Endothelial cell of hepatic sinusoid (primary cell): Measurements from ENCODE around the gene GPR61.

ENCODE experiments used
- in situ Hi-C: cut with HindIII; loops from 2 replicates; pipeline ENCODE4 v1.10.0; 2017; ENCODE audit warnings: low sequenced_read_pairs

Gene GPR61

DNA sequence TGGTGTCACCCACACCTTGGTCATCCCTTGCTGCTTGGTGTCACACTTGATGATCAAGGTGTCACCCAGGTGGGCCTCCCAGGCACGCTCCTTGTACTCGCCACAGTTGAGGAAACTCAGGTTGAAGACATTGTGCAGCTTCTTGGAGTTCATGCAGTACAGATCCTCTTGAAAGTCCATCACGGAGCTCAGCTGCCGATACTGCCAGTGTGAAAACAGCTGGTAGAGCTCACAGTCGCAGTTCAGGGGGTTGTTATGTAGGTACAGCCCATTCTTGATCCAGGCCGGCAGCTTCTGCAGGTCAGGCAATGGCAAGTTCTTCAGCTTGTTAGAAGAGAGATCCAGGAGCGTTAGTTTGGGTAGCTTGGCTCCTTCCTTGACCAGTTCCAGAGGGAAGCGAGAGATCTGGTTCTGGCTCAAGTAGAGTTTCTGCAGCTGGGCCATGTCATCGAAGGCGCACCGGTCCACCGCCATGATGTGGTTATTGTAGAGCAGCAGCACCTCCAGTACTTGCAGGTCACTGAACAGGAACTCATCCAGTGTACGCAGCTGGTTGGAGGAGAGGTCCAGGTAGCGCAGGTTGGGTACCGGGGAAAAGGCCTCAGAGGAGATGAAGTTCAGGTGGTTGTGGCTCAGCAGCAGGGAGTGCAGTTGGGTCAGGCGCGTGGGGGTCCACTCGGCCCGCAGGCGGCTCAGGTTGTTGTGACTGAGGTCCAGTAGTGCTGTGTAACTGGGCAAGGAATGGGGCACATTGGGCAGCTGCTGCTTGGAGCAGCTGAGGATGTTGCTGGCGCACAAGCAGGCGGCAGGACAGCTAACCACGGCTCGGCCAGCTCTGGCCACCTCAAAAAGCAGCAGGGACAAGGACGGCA, 31.4 kb upstream of the GPR61 start:
- in situ Hi-C loops = no loop called here

DNA sequence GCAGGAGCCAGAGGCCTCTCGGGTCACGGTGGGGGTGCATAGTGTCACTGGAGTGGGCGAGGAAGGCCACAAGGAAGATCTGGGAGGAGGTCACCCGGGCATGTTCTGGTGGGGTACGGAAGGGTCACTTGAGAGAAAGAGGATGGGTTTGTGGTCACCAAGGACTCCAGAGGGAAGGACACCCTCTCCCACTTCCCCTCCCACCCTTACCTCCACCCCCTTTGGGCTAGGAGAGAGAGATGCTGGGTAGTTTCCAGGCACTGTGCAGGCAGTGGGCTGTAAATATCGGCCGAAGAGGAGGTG, 30.8 kb upstream of the GPR61 start:
- in situ Hi-C loops = no loop called here

DNA sequence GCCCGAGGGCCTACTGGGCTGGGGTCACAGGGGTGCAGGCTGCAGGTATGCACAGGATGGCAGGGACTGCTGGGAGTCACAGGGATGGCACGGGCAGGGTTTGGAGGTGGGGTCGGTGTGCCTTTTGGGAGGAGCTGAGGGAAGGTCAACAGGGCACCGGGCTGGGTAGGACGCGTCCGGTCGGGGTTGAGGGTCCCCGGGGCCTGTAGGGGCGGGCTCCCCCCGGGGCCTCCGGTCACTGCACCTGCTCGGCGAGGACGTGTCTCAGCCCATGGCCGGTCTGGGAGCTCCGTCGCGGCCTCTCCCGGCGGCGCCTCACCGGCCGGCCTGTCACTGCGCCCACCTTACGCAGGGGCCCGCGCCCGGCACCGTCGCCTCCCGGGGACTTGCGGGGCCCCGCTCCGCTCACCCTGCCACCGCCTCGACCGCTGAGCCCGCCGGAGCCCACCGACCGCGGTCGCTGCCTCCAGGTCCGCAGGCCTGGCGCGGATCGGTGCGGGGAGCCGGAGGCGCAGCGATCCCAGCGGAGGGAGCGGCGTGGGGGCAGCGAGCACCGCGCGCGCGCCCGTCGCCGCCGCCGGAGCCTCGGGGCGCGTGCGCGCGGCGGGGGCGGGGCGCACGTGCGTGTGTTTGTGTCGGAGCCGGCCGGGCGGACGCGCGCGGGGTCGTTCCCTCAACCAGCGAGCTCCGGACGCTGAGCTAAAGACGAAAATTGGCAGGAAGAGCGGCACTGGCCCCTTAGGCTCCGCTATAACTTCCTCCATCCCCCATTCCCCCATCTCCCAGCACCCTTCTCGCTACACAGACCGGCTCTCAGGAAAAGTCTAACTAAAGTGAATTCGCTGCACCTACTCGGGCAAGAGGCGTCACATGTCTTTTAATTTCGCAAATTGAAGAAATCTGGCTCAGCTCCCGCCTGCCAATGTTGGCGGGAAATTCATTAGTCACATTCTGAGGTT, 30.2 kb upstream of the GPR61 start, which contains the start of gene AMIGO1:
Gene AMIGO1 (minus strand): TSS at position 552 of the 959 bp plus-strand sequence. CDS start 815 bp downstream, outside the sequence.
- in situ Hi-C loops = no loop called here

DNA sequence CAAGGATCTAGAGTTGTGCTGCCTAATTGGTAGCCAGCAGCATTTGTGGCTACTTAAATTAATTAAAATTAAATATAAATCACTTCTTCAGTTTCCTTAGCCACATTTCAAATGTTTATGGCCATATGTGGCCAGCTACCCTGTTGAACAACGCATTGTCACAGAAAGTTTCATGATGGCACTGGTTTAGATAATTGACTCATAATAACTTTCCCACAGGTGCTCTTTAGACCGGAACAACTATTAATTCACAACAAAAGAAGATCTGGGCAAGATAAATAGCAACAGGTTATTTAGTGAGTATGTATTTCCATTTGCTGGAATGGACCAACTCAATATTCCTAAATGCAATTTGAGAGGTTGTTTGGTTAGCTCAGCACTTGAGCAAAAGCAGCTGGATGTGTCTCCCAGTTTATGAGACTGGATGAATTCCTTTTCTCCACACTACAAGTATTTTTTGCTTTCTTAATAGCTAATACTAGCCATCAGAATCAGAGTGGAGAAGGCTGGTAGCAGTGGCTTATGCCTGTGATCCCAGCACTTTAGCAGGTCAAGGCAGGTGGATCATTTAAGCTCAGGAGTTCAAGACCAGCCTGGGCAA, 26.5 kb upstream of the GPR61 start:
- in situ Hi-C loops = no loop called here

DNA sequence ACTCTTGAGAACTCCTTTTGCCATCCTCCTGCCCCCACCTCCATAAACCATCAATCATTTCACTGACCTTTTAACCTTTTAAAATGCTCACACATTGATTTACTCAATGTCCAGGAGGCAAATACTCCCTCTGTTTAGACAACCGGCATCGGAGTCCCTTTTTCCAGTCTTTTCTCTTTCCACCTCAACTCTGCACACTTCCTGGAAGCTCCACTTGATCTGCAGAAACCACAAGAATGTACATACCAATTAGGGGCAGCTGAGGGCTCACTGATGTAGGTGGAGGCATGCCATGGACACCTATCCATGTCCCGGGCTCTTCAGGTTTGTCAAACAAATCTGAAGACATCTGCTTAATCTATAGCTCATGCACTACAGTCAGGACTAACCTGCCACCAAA, 24.8 kb upstream of the GPR61 start:
- in situ Hi-C loops = no loop called here

DNA sequence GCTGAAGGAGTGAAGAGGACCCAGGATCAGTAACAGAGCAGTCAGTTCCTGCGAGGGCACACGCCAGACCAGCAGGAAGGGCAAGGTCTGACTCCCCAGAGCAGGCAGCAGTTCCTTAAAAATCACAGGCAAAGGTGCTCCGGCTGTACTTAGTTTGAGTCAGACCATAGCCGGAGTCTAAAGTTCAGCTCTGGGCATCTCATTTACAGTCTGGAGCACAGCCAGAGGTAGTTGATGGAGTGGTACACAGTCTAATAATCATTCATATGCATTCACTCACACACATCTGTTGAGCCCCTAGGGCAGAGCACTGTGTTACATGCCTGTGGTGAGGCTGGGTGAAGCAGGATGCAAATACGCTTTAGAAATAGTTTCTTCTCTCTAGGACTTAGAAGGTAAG, 22.8 kb upstream of the GPR61 start:
- in situ Hi-C loops = no loop called here

DNA sequence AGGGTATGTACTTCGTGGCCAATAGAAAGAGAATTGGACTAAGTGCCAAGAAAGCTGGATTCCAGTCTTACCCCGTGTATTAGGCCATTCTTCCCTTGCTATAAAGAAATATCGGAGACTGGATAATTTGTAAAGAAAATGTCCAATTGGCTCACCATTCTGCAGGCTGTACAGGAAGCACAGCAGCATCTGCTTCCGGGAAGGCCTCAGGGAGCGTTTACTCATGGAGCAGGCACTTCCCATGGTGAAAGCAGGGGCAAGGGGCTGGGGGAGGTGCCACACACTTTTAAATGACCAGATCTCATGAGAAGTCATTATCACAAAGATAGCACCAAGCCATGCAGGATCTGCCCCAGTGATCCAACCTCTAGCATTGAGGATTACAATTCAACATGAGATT, 22.3 kb upstream of the GPR61 start:
- in situ Hi-C loops = no loop called here

DNA sequence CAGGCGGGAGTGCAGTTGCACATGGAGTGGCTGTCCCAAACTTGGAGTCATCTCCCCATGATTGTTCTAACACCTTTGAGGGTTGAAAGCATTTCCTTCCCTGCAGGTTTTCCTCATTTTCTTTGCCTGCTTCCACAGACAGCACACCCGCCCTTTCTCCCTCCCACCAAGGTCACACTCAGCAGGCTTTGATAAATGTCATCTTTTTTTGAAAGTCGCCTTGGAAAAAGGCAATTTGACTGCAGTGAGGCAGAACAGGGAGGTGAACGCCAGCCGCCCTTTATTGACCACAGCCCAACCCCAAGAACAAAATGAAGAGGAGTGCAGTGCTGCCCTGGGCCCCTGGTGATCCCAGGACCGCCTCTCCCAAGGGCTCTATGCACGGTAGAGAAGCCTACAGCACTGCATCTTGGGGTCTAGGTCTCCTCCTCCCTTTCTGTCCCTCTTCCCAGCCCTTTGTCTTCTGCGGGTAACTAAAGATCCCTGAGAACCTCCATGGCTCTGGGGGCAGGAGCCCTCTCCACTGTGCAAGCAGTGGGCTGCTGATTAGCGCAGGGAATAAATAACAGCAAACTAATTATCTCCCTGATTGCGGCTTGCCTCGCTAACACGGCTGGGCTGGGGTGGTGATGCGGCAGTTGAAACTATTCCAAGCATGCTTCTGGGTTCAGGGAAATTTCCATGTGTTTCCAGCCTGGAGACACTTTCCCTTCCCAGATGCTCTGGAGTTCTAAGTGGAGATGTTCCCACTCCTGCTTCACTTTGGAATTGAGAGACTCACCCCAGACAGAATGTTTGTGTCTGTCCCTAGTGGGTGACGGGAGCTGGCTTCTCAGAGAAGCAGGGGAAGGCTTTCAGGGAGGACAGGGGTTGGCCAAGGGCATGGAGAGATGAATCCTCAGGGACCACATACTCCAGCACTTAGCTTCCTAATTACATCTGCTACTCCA, 18.4 kb upstream of the GPR61 start:
- in situ Hi-C loops = no loop called here

DNA sequence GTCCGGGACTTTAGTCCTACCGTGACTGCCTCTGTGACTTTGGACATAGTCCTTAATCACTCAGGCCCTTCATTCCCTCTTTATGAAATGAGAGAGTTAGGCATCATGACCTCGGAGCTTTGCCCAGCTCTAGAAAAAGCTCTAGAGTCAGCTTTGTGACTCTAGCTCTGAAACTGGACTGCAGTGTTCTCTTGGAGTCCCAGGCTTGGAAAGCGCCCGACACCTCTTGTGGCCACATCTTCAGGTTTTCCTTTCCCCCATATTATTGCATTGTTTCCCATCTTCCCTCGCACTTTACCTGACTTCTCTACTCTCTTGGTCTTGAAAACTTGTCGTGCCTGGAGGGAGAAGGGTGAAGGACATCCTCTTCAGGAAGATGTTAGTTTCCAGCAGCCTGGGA, 17.6 kb upstream of the GPR61 start:
- in situ Hi-C loops = no loop called here

DNA sequence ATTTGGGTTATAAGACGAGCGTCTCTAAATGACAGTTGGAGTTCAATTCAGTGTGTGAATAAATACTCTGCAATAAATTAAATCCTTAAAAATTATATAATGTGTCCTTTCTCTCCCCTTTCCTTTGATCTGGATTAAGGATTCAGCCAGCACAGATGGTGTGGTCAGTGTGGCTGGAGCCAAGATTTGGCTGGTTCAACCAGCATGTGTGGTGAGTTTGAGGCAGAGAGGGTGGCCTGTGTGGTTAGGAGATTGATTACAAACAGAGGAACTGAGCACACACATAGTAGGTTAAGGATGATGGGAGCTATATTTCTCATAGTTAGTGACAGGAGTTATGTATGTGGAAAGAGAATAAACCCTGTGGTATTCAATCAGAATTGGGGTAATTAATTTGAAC, 16.0 kb upstream of the GPR61 start:
- in situ Hi-C loops = no loop called here

DNA sequence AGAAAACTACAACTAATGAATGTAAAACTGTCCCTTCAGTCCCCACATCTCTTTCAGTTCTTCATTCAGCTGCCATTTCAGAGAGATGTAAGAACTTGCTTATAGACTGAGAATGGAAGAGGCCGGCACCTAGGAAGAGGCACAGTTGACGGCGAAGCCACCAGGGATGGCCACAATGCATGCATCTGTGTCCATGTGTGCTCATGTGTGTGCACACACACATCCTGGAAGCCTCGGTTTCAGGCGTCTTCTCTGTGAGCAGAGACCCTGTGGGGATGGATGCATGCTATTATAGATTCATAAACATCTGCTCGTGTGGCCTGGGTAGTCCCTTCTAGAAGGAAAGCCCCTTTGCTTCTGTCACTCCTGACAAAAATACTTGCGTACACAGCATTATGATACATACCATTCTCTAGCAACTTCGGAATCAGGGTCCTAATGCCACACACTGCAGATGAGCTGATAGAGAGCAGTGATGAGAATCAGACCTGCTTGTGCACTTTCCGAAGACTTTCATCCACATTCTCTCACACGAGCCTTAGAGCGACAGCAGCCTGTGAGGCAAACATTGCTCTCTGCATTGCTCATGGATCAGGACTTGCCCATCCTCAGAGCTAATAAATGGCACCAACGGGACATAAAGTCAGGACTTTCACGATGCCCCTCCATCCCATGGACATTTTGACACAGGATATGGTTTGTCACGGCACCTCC, 12.4 kb upstream of the GPR61 start:
- in situ Hi-C loops = loop anchor here (25.0 kb wide), 1 partner anchor 235 kb away; the partner anchor contains the start of gene EPS8L3

DNA sequence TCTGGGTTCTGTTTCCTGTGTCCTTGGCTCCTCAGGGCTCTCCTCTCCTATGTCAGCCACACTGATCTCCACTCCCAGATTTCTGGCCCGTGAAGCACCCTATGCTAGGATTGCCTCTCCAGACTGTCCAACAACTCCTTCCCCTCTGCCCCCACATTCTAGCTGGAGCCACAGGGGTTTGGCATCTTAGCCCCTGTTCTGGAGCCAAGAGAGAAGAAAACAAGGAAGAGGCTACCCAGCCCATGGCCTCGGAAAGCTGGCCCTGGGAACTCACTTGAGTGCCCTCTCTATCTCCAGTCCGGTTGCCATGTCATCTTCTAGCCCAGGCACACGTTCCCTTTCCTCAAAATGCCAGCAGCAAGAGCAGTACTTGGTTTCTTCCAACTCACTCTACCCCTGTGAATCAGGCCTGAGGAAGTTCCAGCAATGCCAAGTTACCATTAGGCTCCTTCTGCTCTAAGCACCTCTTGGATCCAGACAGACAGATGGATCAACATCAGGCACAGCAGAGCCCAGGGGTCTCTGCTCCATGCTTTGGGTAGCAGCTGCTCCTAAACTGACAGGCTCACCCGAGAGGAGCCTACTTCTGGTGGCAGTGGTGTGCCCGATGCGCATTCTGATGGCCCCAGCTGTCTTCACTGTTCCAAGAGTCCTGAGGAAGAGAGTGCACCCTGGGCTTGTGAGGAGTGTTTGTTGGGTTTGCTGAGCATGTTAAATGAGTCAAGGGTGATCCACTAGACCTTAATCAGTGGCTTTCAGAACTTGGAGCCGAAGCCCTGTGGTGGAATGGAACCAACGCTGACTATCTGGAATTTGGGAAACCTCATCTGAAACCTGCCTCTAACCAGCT, 11.6 kb upstream of the GPR61 start:
- in situ Hi-C loops = loop anchor here (25.0 kb wide), 1 partner anchor 234 kb away; the partner anchor contains the start of gene EPS8L3

DNA sequence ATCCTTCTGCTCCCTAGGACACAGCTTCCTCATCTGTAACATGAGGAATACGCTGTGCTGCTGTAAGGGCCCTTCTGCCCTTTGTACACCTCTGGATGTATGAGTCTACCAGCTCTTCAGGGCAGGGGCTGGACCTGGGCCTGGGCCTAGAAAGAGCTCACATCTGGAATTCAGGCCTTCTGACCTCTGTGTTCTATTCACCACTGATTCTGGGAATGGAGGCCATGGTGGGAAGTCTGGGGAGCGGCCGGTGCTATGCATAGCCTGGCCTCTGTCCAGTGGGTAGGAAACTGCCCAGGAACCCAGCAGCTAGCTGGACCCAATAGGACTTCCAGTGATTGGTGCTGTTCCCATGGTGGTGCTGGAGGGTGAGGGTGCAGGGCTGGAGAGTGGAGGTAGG, 11.0 kb upstream of the GPR61 start:
- in situ Hi-C loops = loop anchor here (25.0 kb wide), 1 partner anchor 234 kb away; the partner anchor contains the start of gene EPS8L3

DNA sequence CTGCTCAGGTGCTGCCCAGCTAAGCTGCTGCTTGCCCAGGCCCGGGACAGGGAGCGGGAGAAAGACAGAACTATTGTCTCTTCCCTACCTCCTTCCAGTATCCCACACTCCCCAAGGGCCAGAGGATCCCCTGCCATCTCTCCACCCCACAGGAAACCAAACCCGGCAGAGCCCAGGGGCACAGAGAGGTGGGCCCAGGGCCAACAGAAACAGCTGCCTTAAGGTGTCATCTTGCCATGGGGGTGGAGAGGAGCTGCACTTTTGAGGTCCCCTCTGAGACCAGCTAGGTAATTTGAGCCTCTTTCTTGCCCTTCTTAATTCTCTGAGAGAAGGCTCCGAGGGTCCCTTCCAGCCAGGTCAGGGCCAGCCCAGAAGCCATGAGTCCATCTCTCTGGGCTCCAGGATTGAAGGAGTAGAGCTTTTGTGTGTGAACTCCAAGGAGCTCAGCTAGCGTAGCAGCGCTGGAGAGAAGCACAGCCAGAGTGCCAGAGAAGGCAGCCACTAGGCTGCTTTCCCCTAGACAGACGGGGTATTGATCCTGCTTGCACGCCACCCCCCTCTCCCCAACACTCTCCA, 9.7 kb upstream of the GPR61 start:
- in situ Hi-C loops = loop anchor here (25.0 kb wide), 1 partner anchor 232 kb away; the partner anchor contains the start of gene EPS8L3

DNA sequence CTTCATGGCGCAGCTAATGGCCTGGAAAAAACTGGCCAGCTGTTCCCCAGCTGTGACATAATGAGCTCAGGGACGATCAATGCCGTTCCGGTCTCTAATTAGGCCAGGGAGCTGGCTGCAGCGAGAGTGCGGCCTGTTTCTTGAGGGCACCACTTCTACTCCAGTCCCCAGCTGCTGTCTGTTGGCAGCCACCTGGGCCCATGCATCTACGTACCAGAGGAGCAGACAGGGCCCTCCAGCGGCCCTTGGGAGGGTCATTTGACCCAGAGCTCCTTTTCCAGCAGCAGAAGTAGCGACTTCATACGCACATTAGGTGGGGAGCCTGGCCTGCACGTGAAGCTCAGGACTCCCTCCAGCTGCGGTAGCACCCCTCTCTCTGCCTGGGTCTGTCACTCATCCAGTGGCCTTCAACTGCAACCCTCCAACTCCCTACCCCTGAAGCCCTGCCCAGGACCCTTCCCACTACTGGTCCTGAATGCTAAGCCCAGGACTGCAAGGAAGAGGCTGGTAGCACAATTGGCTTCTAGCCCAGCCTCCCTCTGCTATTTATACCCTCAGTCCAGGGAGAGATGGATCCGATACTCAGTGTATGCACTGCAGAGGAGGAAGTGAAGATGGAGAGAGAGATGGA, 9.1 kb upstream of the GPR61 start:
- in situ Hi-C loops = loop anchor here (25.0 kb wide), 1 partner anchor 232 kb away; the partner anchor contains the start of gene EPS8L3

DNA sequence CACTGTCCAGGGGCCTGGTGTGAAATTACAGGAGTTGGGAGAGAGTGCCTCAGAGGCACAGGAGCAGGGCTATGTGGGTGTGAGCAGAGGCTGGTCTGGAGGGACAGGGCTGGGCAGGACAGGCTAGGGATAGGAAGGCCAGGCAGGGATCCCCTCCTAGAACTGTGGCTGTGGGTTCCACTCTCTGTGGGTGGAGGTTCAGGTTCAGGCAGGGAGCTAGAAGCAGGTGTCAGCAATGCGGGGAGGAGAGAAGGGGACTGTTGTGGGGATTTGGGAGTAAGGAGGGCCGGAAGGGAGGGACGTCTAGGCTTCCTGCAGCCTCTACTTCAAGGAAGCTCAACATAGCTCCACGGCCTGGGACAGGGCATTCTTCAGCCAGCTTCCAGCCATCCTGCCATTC, 8.3 kb upstream of the GPR61 start:
- in situ Hi-C loops = loop anchor here (25.0 kb wide), 1 partner anchor 231 kb away; the partner anchor contains the start of gene EPS8L3

DNA sequence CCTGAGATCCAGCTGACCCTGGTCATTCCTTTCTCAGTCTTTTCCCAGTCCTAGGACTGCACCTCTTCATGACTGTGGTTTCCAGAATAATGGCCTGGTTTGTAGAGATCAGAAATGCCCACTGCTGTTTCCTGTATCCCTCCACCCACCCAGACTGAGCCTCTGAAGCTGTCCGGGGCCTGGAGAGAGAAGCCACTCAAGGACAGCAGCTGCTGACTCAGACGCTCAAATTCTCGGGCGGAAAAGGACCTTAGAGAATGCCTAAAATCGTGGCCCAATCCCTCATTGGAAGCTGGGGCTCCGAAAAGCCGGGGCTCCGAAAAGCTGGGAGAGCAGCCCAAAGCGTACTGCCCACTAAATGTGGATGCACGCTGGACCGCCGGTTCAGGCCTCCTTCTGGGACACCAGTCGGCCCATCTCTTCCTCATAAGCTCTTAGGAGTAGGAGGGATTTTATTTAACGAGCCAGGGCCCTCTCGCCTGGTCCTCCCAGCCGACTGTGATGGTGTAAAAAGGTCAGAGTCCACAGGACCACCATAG, 7.8 kb upstream of the GPR61 start:
- in situ Hi-C loops = loop anchor here (25.0 kb wide), 1 partner anchor 230 kb away; the partner anchor contains the start of gene EPS8L3
